Heart left ventricle (tissue), 13 donors: Measurements from ENCODE around the gene SLC10A1.

Experiments used
- POLR2A ChIP-seq, 2 donors: fragments of 450-650 bp; IDR thresholded peaks; one replicate each; pipeline ENCODE4 v1.6.1; 2017; ENCODE audit warnings: antibody characterized with exemption in 2 of 2, mild to moderate bottlenecking in 2 of 2, moderate library complexity in 2 of 2
- TF ChIP-seq, protein P1 (sequence below), 12 donors: fragments of 200-600 bp; sonication (generic) in 4 of 12; IDR thresholded peaks; one replicate each; pipeline versions ENCODE4 v1.5.0 to v1.8.0; 2018 to 2022; ENCODE audit warnings: antibody characterized with exemption in 12 of 12, mild to moderate bottlenecking in 5 of 12
- donor health status: ischemic (EF 13 %, LVEDD 7.1; RV severe dilation, severe dysfunction).
- donor health status: DM: no; HTN: yes; CAD: no.
- donor health status: DM: no; HTN: no; CAD: no.
- donor health status: ischemic (EF 25% LVEDD 6.9; RV normal size, moderate dysfunction).
- donor health status: ischemic (EF 25% LVEDD 5.7; RV mildly dilated, moderate dysfunction).
- donor health status: ischemic (EF 35%, LVEDD 5.7; RV mildly dilated, moderate dysfunction).
- donor health status: nonischemic (EF 11% LVEDD 7.7; RV severe dilation, severe dysfunction).
- donor health status: DM: yes; HTN: yes; CAD: no.
- donor health status: PGD.
- donor health status: ischemic (EF 29% LVEDD 5.4; RV normal size, mild dysfunction).
- donor health status: nonischemic (EF 23%, LVEDD 6.1; RV moderate dilation, normal function).

DNA sequence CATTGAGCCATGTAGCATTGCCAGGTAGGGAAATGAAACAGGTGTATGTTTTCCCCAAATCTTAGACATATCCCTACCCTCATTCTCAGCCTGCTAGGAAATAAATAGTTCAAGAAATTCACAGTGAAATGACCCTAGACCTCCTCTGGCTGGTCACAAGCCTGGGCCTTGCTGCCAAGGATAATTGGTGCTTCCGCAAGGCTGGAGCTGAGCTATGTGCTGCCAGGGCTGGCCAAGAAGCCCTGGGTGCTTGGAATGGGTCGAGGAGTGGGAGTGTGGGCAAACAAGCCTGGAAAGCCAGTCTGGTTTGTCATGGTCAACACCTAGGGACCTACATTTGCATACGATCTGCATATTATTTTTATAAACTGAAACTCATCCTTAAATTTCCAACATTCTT, 31.3 kb upstream of the SLC10A1 start:
- TF ChIP-seq, protein P1, sequence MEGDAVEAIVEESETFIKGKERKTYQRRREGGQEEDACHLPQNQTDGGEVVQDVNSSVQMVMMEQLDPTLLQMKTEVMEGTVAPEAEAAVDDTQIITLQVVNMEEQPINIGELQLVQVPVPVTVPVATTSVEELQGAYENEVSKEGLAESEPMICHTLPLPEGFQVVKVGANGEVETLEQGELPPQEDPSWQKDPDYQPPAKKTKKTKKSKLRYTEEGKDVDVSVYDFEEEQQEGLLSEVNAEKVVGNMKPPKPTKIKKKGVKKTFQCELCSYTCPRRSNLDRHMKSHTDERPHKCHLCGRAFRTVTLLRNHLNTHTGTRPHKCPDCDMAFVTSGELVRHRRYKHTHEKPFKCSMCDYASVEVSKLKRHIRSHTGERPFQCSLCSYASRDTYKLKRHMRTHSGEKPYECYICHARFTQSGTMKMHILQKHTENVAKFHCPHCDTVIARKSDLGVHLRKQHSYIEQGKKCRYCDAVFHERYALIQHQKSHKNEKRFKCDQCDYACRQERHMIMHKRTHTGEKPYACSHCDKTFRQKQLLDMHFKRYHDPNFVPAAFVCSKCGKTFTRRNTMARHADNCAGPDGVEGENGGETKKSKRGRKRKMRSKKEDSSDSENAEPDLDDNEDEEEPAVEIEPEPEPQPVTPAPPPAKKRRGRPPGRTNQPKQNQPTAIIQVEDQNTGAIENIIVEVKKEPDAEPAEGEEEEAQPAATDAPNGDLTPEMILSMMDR (IDR thresholded peaks at IDR 0.05) = no peak
- TF ChIP-seq POLR2A (IDR thresholded peaks at IDR 0.05) = no peak
